ENCODE results near the gene ACADS.

DNA sequence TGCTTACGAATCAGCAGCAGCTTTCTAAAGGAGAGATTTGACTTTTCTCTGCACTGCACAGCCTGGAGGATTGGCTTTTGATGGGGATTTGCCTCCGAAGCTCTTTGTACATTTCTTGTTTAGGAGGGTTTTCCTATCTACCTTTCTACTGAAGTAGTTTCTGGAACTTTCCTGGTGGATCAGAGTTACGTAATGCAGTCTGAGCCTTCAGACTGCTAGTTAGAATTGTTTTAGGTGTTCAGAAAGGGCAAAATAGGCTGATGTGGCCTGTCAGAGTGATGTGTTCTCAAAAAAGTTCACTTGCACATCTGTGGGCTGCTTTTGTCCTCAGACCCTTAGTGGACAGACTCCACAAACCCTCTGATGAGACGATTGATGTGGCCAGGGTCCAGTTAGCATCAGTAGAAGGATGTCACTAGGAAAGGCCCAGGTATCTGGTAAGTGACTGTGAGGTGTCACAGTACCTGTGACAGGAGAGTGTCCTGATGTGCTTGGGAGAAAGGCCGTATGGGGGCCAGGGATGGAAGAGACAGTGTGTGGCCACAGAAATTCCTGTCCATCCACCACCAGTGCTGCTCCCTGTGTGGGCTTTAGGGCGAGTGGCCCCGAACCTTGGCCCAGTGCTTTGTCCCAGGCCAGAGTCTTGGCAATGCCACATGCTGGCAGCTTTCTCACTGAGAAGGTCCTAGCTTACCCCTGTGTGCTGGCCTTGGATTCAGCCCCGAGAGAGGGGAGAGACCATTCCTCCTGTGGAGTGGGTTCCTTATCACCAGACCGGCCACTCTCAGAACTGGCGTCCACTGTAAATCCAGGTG is 4.4 kb upstream of the ACADS start:
- TF ChIP-seq, protein P1, sequence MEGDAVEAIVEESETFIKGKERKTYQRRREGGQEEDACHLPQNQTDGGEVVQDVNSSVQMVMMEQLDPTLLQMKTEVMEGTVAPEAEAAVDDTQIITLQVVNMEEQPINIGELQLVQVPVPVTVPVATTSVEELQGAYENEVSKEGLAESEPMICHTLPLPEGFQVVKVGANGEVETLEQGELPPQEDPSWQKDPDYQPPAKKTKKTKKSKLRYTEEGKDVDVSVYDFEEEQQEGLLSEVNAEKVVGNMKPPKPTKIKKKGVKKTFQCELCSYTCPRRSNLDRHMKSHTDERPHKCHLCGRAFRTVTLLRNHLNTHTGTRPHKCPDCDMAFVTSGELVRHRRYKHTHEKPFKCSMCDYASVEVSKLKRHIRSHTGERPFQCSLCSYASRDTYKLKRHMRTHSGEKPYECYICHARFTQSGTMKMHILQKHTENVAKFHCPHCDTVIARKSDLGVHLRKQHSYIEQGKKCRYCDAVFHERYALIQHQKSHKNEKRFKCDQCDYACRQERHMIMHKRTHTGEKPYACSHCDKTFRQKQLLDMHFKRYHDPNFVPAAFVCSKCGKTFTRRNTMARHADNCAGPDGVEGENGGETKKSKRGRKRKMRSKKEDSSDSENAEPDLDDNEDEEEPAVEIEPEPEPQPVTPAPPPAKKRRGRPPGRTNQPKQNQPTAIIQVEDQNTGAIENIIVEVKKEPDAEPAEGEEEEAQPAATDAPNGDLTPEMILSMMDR (optimal IDR thresholded peaks at IDR 0.05 in 1 of 3, IDR thresholded peaks at IDR 0.05 in 1 of 3, conservative IDR thresholded peaks at IDR 0.05 in 1 of 3; ENCODE audit: extremely low read depth in 1 of 3, insufficient read depth in 2 of 3, low read length in 3 of 3) = no peak
- TF ChIP-seq EZH2 (IDR thresholded peaks at IDR 0.05; ENCODE audit: low read length) = no peak

Measured in keratinocyte (primary cell).